ENCODE data around the gene FSD1L.

The FSD1L gene

GRCh38 chr9:105399117-105399516 is 48.7 kb upstream of the FSD1L start (continued):
- TF ChIP-seq ZNF362 (tag by site-specific recombination; IDR thresholded peaks at IDR 0.05), result no peak
- TF ChIP-seq ZNF837 (tag by site-specific recombination; IDR thresholded peaks at IDR 0.05), result no peak

GRCh38 chr9:105401651-105402050 is 46.2 kb upstream of the FSD1L start:
- POLR2A ChIA-PET, result no interaction called here
- TF ChIP-seq ELK4 (IDR thresholded peaks at IDR 0.05; ENCODE audit: borderline replicate concordance, low read depth, low read length) (no peak), HOXC10 (CRISPR knock-in tag; IDR thresholded peaks at IDR 0.05) (no peak), ZSCAN4 (tag by site-specific recombination; IDR thresholded peaks at IDR 0.05) (no peak), ZXDB (tag by site-specific recombination; IDR thresholded peaks at IDR 0.05) (no peak), ZNF660 (tag by site-specific recombination; IDR thresholded peaks at IDR 0.05) (no peak), ZBTB7A (tag by site-specific recombination; IDR thresholded peaks at IDR 0.05; ENCODE audit: low read depth) (no peak), ZNF664 (tag by site-specific recombination; IDR thresholded peaks at IDR 0.05) (no peak), ZNF48 (tag by site-specific recombination; IDR thresholded peaks at IDR 0.05) (no peak), ZBTB21 (tag by site-specific recombination; IDR thresholded peaks at IDR 0.05) (no peak), AEBP2 (tag by site-specific recombination; IDR thresholded peaks at IDR 0.05; ENCODE audit: borderline replicate concordance) (no peak), ZNF473 (tag by site-specific recombination; IDR thresholded peaks at IDR 0.05) (no peak), RBAK (tag by site-specific recombination; IDR thresholded peaks at IDR 0.05) (no peak), ZNF202 (tag by site-specific recombination; IDR thresholded peaks at IDR 0.05; ENCODE audit: borderline replicate concordance) (no peak), ZNF211 (tag by site-specific recombination; IDR thresholded peaks at IDR 0.05; ENCODE audit: low read depth) (no peak), ZSCAN5A (tag by site-specific recombination; IDR thresholded peaks at IDR 0.05) (no peak), ZNF391 (tag by site-specific recombination; IDR thresholded peaks at IDR 0.05; ENCODE audit: borderline replicate concordance, low read depth) (no peak), ZNF24 (tag by site-specific recombination; IDR thresholded peaks at IDR 0.05) (no peak)
- no peak overlapping the region for H3K27ac ChIP-seq (ENCODE audit: extremely low read depth, low read depth, low read length)
- H3K4me1 ChIP-seq (ENCODE audit: control insufficient read depth, insufficient read depth, low read length), result no peaks in the 10 kb centered on the region
- CTCF ChIA-PET, result interaction anchor here (0.6 to 0.9 kb wide), 3 partner anchors 16 to 539 kb away, joined by 3 read pairs; no protein-coding TSS in a partner anchor
- H3K36me3 ChIP-seq (ENCODE audit: control insufficient read depth in 2 of 2, insufficient read depth in 1 of 2, low read length in 2 of 2), result no peaks in the 10 kb centered on the region
- no peak overlapping the region for H3K4me3 ChIP-seq (ENCODE audit: low read depth, low read length)
- H3K9me3 ChIP-seq (ENCODE audit: control insufficient read depth, insufficient read depth, low read depth, low read length), result no peaks in the 10 kb centered on the region
